ENCODE results near the gene NEK9. TPM values are rescaled to one million over a fixed set of nuclear protein-coding genes. Genes with fewer than 3 reads are reported as not detected.
A peak's percentile ranks its signal among the peaks of the same experiment; 100 is the strongest.

NEK9 gene
- total and polyA plus RNA-seq, 8 donors, result 12.5 to 225 (median 30.4) TPM

DNA sequence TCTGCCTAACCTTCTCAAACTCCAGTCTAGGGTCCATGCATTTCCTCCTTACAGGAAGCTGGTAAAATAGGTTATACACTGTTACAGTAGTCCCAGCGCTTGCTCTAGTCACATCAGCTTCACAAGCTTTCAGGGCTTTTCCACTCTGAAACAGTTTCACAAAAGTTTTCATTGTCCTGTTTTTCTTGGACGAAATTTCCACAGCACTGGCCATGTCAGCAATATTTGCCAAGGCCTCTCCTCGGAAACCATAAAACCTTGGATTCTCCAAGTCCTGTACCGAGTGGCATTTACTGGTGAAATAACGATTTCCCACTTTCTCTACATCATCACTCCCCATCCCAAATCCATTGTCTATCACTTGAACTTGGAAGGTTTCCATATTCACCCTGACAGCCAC lies 77.7 kb downstream of the NEK9 start:
- Histone ChIP-seq H3K9me3 (no peaks in the 10 kb centered on the region), H3K36me3 (peaks cover 0 to 5% (median 0%) of the 10 kb centered on the region in 4 donors), H3K4me1 (peaks cover 7 to 46% (median 33%) of the 10 kb centered on the region in 4 donors), H3K27ac (peak overlapping the region in 4 of 5 donors; percentile 11 to 54 (median 33)), H3K27me3 (no peaks in the 10 kb centered on the region), H3K4me3 (no peak overlapping the region)
- DNase-seq, result no peak
- WGBS, 5 donors, result 85 to 94% (median 93%) methylated on average over 5 of the region's 5 CpGs
- TF ChIP-seq POLR2AphosphoS5 (IDR thresholded peaks at IDR 0.05), result no peak
- TF ChIP-seq, protein P1, sequence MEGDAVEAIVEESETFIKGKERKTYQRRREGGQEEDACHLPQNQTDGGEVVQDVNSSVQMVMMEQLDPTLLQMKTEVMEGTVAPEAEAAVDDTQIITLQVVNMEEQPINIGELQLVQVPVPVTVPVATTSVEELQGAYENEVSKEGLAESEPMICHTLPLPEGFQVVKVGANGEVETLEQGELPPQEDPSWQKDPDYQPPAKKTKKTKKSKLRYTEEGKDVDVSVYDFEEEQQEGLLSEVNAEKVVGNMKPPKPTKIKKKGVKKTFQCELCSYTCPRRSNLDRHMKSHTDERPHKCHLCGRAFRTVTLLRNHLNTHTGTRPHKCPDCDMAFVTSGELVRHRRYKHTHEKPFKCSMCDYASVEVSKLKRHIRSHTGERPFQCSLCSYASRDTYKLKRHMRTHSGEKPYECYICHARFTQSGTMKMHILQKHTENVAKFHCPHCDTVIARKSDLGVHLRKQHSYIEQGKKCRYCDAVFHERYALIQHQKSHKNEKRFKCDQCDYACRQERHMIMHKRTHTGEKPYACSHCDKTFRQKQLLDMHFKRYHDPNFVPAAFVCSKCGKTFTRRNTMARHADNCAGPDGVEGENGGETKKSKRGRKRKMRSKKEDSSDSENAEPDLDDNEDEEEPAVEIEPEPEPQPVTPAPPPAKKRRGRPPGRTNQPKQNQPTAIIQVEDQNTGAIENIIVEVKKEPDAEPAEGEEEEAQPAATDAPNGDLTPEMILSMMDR (IDR thresholded peaks at IDR 0.05), result no peak
- no peak for TF ChIP-seq POLR2A (IDR thresholded peaks at IDR 0.05)
- no peak for TF ChIP-seq EP300 (IDR thresholded peaks at IDR 0.05)
- intact Hi-C loops (cut with DNase I; ENCODE audit: low total_unique reads), result no loop called here

DNA sequence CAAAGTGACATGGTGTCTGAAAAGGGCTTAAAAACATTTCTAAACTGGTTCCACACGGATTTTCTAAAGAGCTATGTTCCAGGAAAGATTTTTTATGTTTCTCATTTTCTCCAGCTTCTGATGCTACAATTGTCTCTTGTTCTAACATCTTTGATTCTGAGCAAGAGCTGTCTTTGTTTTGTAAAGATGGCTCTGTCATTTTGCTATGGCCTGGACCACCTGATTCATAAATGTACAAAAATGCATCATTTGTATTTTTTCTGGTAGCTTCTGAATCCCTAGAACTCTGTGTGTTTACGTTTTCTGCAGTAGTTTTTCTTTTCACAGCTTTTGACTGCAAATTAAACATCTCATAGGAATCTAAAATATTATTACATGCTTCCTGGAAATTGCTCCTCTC lies 78.7 kb downstream of the NEK9 start:
- Histone ChIP-seq H3K36me3 (peaks cover 0 to 5% (median 2%) of the 10 kb centered on the region in 4 donors), H3K27me3 (no peaks in the 10 kb centered on the region), H3K4me1 (peaks cover 7 to 49% (median 36%) of the 10 kb centered on the region in 4 donors), H3K9me3 (no peaks in the 10 kb centered on the region), H3K27ac (peak overlapping the region in 1 of 5 donors; percentile 48), H3K4me3 (no peak overlapping the region)
- TF ChIP-seq, protein P1 (IDR thresholded peaks at IDR 0.05), result no peak
- no peak for TF ChIP-seq POLR2A (IDR thresholded peaks at IDR 0.05)
- TF ChIP-seq EP300 (IDR thresholded peaks at IDR 0.05), result no peak
- no peak for TF ChIP-seq POLR2AphosphoS5 (IDR thresholded peaks at IDR 0.05)
- no peak for DNase-seq
- 82 to 95% (median 90%) methylated on average over 2 of the region's 2 CpGs for WGBS, 5 donors
- intact Hi-C loops (cut with DNase I; ENCODE audit: low total_unique reads), result no loop called here

DNA sequence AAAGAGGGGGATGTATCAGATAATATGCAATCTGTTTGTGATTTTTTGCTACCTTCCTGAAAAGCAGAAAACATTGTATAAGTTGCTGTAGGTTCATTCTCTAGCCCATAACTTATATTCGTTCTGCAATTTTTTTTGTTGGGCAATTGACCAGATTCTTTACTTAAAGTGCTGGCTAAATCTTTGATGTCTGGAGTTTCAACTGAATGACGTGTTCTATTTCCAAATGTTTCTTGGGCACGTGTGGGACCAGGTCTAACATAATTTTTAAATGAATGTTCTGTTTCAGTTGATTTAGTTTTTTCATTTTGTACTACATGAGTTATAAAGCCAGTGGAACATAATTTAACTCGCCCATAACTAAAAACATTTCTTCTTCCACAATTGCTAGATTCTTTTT lies 79.3 kb downstream of the NEK9 start:
- no peaks in the 10 kb centered on the region for H3K9me3 ChIP-seq
- TF ChIP-seq EP300 (IDR thresholded peaks at IDR 0.05) (no peak), POLR2AphosphoS5 (IDR thresholded peaks at IDR 0.05) (no peak), POLR2A (IDR thresholded peaks at IDR 0.05) (no peak)
- TF ChIP-seq, protein P1 (IDR thresholded peaks at IDR 0.05), result no peak
- WGBS, 5 donors, result 95 to 97% (median 96%) methylated on average over 4 of the region's 4 CpGs
- no peaks in the 10 kb centered on the region for H3K27me3 ChIP-seq
- peaks cover 7 to 53% (median 38%) of the 10 kb centered on the region in 4 donors for H3K4me1 ChIP-seq
- DNase-seq, result no peak
- no peak overlapping the region for H3K4me3 ChIP-seq
- intact Hi-C loops (cut with DNase I; ENCODE audit: low total_unique reads), result no loop called here
- H3K36me3 ChIP-seq, result peaks cover 0 to 10% (median 3%) of the 10 kb centered on the region in 4 donors
- H3K27ac ChIP-seq, result no peak overlapping the region

DNA sequence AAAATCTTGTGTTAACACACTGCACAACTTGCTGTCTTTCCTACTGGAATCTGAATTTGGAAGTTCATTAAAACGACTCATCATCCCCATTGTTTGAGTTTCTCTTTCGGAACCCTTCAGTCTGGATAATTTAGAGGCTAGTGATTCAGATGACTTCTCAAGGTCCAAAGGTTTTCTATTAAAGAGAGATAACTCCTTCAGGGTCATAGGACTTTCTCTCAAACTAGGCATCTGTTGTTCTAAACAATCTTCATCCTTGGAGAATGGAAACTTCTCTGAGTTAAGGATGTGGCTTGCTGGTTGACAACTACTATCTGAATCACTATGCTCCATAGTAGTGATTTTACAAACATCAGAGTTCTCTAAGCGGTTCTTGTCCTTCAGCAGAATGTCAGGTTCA lies 79.9 kb downstream of the NEK9 start:
- H3K27ac ChIP-seq, result no peak overlapping the region
- no peaks in the 10 kb centered on the region for H3K27me3 ChIP-seq
- H3K9me3 ChIP-seq, result no peaks in the 10 kb centered on the region
- H3K36me3 ChIP-seq, result peaks cover 0 to 14% (median 8%) of the 10 kb centered on the region in 4 donors
- peaks cover 7 to 58% (median 43%) of the 10 kb centered on the region in 4 donors for H3K4me1 ChIP-seq
- 86 to 95% (median 91%) methylated on average over 3 of the region's 3 CpGs for WGBS, 5 donors
- no peak overlapping the region for H3K4me3 ChIP-seq
- TF ChIP-seq, protein P1 (IDR thresholded peaks at IDR 0.05), result no peak
- TF ChIP-seq POLR2A (IDR thresholded peaks at IDR 0.05) (no peak), EP300 (IDR thresholded peaks at IDR 0.05) (no peak), POLR2AphosphoS5 (IDR thresholded peaks at IDR 0.05) (no peak)
- DNase-seq, result no peak
- intact Hi-C loops (cut with DNase I; ENCODE audit: low total_unique reads), result no loop called here
